ENCODE data around the gene RABGEF1. TPM values are rescaled to one million over a fixed set of nuclear protein-coding genes. Genes with fewer than 3 reads are reported as not detected.
"Not testable (repeated sequence)": the region's sequence is repeated elsewhere in the genome, so short reads cannot be mapped to it uniquely, and the experiment has no call there.

The RABGEF1 gene
- total and polyA plus RNA-seq, 2 experiments from 2014 or later = 14.7 to 17.5 TPM

DNA sequence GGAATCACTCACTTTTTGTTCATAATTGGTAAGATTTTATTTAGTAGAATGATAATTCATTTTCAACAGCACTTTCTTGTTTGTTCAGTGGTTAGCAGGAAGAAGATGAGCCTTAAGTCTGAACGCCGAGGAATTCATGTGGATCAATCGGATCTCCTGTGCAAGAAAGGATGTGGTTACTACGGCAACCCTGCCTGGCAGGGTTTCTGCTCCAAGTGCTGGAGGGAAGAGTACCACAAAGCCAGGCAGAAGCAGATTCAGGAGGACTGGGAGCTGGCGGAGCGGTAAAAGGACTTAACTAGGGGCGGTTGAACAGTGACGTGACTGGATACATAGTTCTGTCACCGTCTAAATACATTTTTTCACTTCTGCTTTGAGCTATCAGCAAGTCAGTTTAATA, 31.3 kb downstream of the RABGEF1 start (continued):
- TF ChIP-seq ZNF331 (CRISPR knock-in tag; IDR thresholded peaks at IDR 0.05; ENCODE audit: low read depth) (no peak), NANOG (IDR thresholded peaks at IDR 0.05; ENCODE audit: borderline replicate concordance) (no peak), JUNB (IDR thresholded peaks at IDR 0.05; ENCODE audit: unreplicated experiment) (no peak), CTCF (conservative IDR thresholded peaks at IDR 0.05; ENCODE audit: low read depth in 2 of 2) (no peak), CREB1 (CRISPR knock-in tag; IDR thresholded peaks at IDR 0.05; ENCODE audit: low read depth) (no peak)
- TF ChIP-seq, protein P1, sequence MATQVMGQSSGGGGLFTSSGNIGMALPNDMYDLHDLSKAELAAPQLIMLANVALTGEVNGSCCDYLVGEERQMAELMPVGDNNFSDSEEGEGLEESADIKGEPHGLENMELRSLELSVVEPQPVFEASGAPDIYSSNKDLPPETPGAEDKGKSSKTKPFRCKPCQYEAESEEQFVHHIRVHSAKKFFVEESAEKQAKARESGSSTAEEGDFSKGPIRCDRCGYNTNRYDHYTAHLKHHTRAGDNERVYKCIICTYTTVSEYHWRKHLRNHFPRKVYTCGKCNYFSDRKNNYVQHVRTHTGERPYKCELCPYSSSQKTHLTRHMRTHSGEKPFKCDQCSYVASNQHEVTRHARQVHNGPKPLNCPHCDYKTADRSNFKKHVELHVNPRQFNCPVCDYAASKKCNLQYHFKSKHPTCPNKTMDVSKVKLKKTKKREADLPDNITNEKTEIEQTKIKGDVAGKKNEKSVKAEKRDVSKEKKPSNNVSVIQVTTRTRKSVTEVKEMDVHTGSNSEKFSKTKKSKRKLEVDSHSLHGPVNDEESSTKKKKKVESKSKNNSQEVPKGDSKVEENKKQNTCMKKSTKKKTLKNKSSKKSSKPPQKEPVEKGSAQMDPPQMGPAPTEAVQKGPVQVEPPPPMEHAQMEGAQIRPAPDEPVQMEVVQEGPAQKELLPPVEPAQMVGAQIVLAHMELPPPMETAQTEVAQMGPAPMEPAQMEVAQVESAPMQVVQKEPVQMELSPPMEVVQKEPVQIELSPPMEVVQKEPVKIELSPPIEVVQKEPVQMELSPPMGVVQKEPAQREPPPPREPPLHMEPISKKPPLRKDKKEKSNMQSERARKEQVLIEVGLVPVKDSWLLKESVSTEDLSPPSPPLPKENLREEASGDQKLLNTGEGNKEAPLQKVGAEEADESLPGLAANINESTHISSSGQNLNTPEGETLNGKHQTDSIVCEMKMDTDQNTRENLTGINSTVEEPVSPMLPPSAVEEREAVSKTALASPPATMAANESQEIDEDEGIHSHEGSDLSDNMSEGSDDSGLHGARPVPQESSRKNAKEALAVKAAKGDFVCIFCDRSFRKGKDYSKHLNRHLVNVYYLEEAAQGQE (IDR thresholded peaks at IDR 0.05; ENCODE audit: unreplicated experiment) = no peak

- not testable (repeated sequence) for H3F3A ChIP-seq (replicated peaks; ENCODE audit: low read depth); H3K27ac ChIP-seq (ENCODE audit: low read depth); H3K4me2 ChIP-seq; H3K4me3 ChIP-seq; H3K27ac Mint-ChIP-seq; DNase-seq (ENCODE audit: low spot score); H3K9me2 ChIP-seq (ENCODE audit: insufficient read depth); H3K9me3 Mint-ChIP-seq; H2AFZ ChIP-seq; H3K27me3 ChIP-seq (ENCODE audit: insufficient read depth); H3K4me1 Mint-ChIP-seq; ATAC-seq; H3K4me3 Mint-ChIP-seq; H3K4me1 ChIP-seq (ENCODE audit: insufficient read depth); H3K36me3 ChIP-seq (ENCODE audit: insufficient read depth); H3K27me3 Mint-ChIP-seq (ENCODE audit: insufficient read depth, low read depth, poor library complexity)
- H3K36me3 Mint-ChIP-seq (ENCODE audit: low read depth) = peaks cover 39% of the 10 kb centered on the region
- H4K20me1 ChIP-seq (replicated peaks; ENCODE audit: insufficient read depth) = peaks cover 11% of the 10 kb centered on the region; the same call in 1 of the 2 replicates
- H3K79me2 ChIP-seq (replicated peaks; ENCODE audit: insufficient read depth) = peaks cover 28% of the 10 kb centered on the region
These were observed 33.2 kb downstream of the RABGEF1 start for GRCh38 chr7:66773744-66774143.

DNA sequence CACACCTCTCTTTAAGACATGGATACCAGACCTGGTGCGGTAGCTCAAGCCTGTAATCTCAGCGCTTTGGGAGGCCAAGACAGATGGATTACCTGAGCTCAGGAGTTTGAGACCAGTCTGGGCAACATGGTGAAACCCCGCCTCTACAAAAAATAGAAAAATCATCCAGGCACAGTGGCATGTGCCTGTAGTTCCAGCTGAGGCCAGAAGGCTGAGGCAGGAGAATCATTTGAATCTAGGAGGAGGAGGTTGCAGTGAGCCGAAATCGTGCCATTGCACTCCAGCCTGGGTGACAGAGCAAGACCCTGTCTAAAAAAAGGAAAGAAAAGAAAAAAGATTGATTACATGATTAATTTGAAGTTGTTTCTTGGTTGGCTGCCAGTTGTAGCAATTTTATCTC, 35.9 kb downstream of the RABGEF1 start:
- not testable (repeated sequence) for H2AFZ ChIP-seq; H3K27ac Mint-ChIP-seq; H3K4me1 Mint-ChIP-seq; H3K4me1 ChIP-seq (ENCODE audit: insufficient read depth); H3K27me3 Mint-ChIP-seq (ENCODE audit: insufficient read depth, low read depth, poor library complexity); H3K4me3 Mint-ChIP-seq; H3K9me3 Mint-ChIP-seq; H3K9me2 ChIP-seq (ENCODE audit: insufficient read depth); H3F3A ChIP-seq (replicated peaks; ENCODE audit: low read depth); H3K4me3 ChIP-seq; H3K79me2 ChIP-seq (replicated peaks; ENCODE audit: insufficient read depth); H3K4me2 ChIP-seq; H3K36me3 ChIP-seq (ENCODE audit: insufficient read depth); H3K27me3 ChIP-seq (ENCODE audit: insufficient read depth)
- DNase-seq (ENCODE audit: low spot score) (peak; percentile 36), ATAC-seq (peak; percentile 51; the same call in 2 of the 3 replicates)
- peaks cover 12% of the 10 kb centered on the region; the same call in 1 of the 2 replicates for H4K20me1 ChIP-seq (replicated peaks; ENCODE audit: insufficient read depth)
- peaks cover 42% of the 10 kb centered on the region for H3K36me3 Mint-ChIP-seq (ENCODE audit: low read depth)
- peak overlapping the region; percentile 42; the same call in 1 of the 2 replicates for H3K27ac ChIP-seq (ENCODE audit: low read depth)
